Omental fat pad (tissue), 4 donors: ENCODE data around the gene SCTR. TPM values are rescaled to one million over a fixed set of nuclear protein-coding genes. Genes with fewer than 3 reads are reported as not detected.

Experiments
- ATAC-seq: fragments of 150-250 bp; one replicate; pipeline ENCODE4 v1.9.1; 2016; ENCODE audit warnings: mild to moderate bottlenecking, moderate library complexity; ENCODE audit not compliant: low FRiP score
- DNase-seq: peaks from one replicate; pipeline ENCODE4 v3.0.0-alpha.2; 2019; ENCODE audit warnings: low spot score
- CTCF ChIP-seq, 3 donors: fragments of 450-650 bp; IDR thresholded peaks; one replicate each; pipeline ENCODE4 v1.5.1; 2016 to 2017; ENCODE audit warnings: antibody characterized with exemption in 3 of 3, mild to moderate bottlenecking in 3 of 3, moderate library complexity in 2 of 3
- total RNA-seq, 4 donors: library from RNA; depleted of rRNA; stranded (reverse); fragments of >200 nt; gene quantifications; one replicate each; pipeline ENCODE4 v1.1.0, GENCODE V29; 2016

Gene SCTR
- total RNA-seq, 4 donors from 2014 or later = not detected

- ATAC-seq = no peak
- no peak for DNase-seq
- no peak for TF ChIP-seq CTCF (IDR thresholded peaks at IDR 0.05)
These were observed 101.7 kb downstream of the SCTR start for GRCh38 chr2:119422360-119423107.

- TF ChIP-seq CTCF (IDR thresholded peaks at IDR 0.05) = no peak
- no peak for DNase-seq
- no peak for ATAC-seq
These were observed 102.5 kb downstream of the SCTR start for GRCh38 chr2:119421741-119422140.

- DNase-seq (no peak), ATAC-seq (no peak)
- no peak for TF ChIP-seq CTCF (IDR thresholded peaks at IDR 0.05)
These were observed 103.0 kb downstream of the SCTR start for GRCh38 chr2:119421304-119421703.

GRCh38 chr2:119419803-119420508, 104.3 kb downstream of the SCTR start:
- DNase-seq (no peak), ATAC-seq (no peak)
- TF ChIP-seq CTCF (IDR thresholded peaks at IDR 0.05) = no peak

- ATAC-seq (no peak), DNase-seq (no peak)
- TF ChIP-seq CTCF (IDR thresholded peaks at IDR 0.05) = no peak
These were observed 105.2 kb downstream of the SCTR start for GRCh38 chr2:119419065-119419464.

- ATAC-seq (no peak), DNase-seq (no peak)
- TF ChIP-seq CTCF (IDR thresholded peaks at IDR 0.05) = no peak
These were observed 106.4 kb downstream of the SCTR start for GRCh38 chr2:119417908-119418307.
